Right atrium auricular region (tissue), 2 donors: Measurements from ENCODE around the gene MIPOL1. TPM values are rescaled to one million over a fixed set of nuclear protein-coding genes. Genes with fewer than 3 reads are reported as not detected.
A peak's percentile ranks its signal among the peaks of the same experiment; 100 is the strongest.

Experiments used
- DNase-seq: peaks from one replicate; pipeline ENCODE4 v3.0.0-alpha.2; 2019; ENCODE audit warnings: low spot score
- H3K27ac ChIP-seq, 2 donors: fragments of 200-600 bp; sonication (generic); 1 replicate in 1 of 2; 2 replicates in 1 of 2; pipeline ENCODE4 v1.5.1; 2016 to 2019
- H3K27me3 ChIP-seq, 2 donors: fragments of 200-600 bp; sonication (generic); one replicate each; pipeline versions ENCODE4 v1.5.1 to v1.6.0; 2017 to 2019
- H3K36me3 ChIP-seq: fragments of 200-600 bp; sonication (generic); one replicate; pipeline ENCODE4 v1.5.1; 2016
- H3K4me1 ChIP-seq, 2 donors: fragments of 200-600 bp; sonication (generic); one replicate each; pipeline versions ENCODE4 v1.5.1 to v1.6.0; 2017 to 2019
- H3K4me3 ChIP-seq, 2 donors: fragments of 200-600 bp; sonication (generic); 1 replicate in 1 of 2; 2 replicates in 1 of 2; pipeline ENCODE4 v1.5.1; 2017 to 2019; ENCODE audit warnings: mild to moderate bottlenecking in 1 of 2, moderate library complexity in 1 of 2
- H3K9me3 ChIP-seq, 2 donors: fragments of 200-600 bp; sonication (generic); one replicate each; pipeline ENCODE4 v1.5.1; 2019
- CTCF ChIP-seq, 2 donors: fragments of 200-600 bp; sonication (generic); IDR thresholded peaks; one replicate each; pipeline ENCODE4 v1.5.1; 2019; ENCODE audit warnings: antibody characterized with exemption in 2 of 2
- total RNA-seq, 2 donors: library from RNA; depleted of rRNA; stranded (reverse); fragments of >200 nt; gene quantifications; one replicate each; pipeline ENCODE4 v1.1.0, GENCODE V29; 2016

MIPOL1 gene
- total RNA-seq, 2 donors from 2014 or later: 4.9 to 6.2 TPM

DNA sequence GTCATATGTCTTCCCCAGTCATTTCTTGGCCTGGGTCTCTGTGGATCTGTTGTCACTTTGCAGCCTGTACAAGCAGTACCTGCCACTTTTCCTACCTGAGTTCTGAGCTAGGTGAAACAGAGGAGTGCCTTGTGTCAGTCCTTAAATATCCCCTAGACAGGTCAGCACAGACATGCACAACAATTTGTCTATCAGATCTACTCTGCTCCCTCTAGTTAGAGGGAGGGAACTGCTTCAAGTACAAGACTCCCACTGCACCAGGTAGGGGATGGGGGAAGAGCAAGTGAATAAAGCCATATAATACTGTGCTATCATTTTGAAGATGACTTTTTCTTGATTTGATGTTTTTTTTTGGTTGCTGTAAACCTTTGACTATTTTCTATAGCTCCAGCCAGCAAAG is 39.4 kb downstream of the MIPOL1 start:
- Histone ChIP-seq H3K27ac (no peak overlapping the region), H3K9me3 (no peaks in the 10 kb centered on the region), H3K27me3 (no peaks in the 10 kb centered on the region), H3K4me1 (no peaks in the 10 kb centered on the region), H3K4me3 (no peak overlapping the region), H3K36me3 (no peaks in the 10 kb centered on the region)
- no peak for DNase-seq
- TF ChIP-seq CTCF (IDR thresholded peaks at IDR 0.05): no peak

- H3K4me3 ChIP-seq: no peak overlapping the region
- no peaks in the 10 kb centered on the region for H3K4me1 ChIP-seq
- no peaks in the 10 kb centered on the region for H3K36me3 ChIP-seq
- no peak overlapping the region for H3K27ac ChIP-seq
- H3K27me3 ChIP-seq: no peaks in the 10 kb centered on the region
- no peaks in the 10 kb centered on the region for H3K9me3 ChIP-seq
- TF ChIP-seq CTCF (IDR thresholded peaks at IDR 0.05): no peak
- DNase-seq: no peak
Observed at GRCh38 chr14:37237735-37238200, 40.0 kb downstream of the MIPOL1 start.

DNA sequence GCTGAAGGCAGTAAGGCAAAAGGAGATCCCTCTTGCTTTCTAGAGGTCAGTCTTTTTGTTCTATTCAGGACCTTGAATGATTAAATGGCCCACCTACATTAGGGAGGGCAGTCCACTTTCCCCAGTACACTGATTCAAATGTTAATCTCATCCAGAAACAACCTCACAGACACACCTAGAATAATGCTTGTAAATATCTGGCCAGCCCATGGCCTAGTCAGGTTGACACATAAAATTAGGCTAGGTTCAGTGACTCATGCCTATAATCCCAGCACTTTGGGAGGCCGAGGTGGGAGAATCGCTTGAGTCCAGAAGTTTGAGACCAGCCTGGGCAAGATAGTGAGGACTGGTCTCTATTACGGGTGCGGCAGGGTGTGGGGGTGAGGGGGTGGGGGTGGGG is 43.5 kb downstream of the MIPOL1 start:
- Histone ChIP-seq H3K4me3 (no peak overlapping the region), H3K9me3 (no peaks in the 10 kb centered on the region), H3K27me3 (no peaks in the 10 kb centered on the region), H3K4me1 (no peaks in the 10 kb centered on the region), H3K36me3 (no peaks in the 10 kb centered on the region), H3K27ac (no peak overlapping the region)
- TF ChIP-seq CTCF (IDR thresholded peaks at IDR 0.05): no peak
- no peak for DNase-seq

- H3K4me3 ChIP-seq: no peak overlapping the region
- H3K27ac ChIP-seq: no peak overlapping the region
- TF ChIP-seq CTCF (IDR thresholded peaks at IDR 0.05): peak; percentile 62 to 85
- no peaks in the 10 kb centered on the region for H3K9me3 ChIP-seq
- DNase-seq: no peak
- no peaks in the 10 kb centered on the region for H3K27me3 ChIP-seq
- no peaks in the 10 kb centered on the region for H3K36me3 ChIP-seq
- H3K4me1 ChIP-seq: no peaks in the 10 kb centered on the region
Observed at GRCh38 chr14:37246427-37246829, 48.7 kb downstream of the MIPOL1 start.

DNA sequence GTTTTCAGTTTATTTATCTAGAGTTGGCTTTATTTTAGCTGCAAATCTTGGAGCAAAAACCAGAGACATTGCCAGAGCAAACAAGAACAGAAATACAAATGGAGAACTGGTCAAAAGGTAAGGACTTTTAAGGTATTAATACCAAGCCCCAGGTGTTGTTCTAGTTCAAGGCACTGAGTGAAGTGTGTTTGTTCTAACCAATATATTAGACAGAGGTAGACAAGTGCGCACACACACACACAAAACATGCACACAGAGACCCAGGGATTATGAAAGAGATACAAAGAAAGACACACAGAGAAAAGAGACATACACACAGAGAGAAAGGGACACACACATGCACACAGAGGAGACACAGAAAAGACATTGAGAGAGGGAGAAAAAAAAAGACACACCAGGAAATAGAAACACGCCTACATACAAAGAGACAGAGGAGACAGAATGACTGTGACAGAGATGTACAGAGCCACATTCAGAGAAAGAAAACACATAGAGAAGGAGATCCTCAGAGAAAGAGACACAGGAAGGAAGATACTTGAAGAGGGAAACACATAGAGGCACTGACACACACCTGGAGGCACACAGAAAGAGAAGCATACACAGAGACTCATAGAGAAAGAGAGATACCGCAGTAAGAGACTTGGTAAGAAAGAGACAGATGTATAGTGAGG is 50.2 kb downstream of the MIPOL1 start:
- no peak for DNase-seq
- Histone ChIP-seq H3K27me3 (no peaks in the 10 kb centered on the region), H3K36me3 (no peaks in the 10 kb centered on the region)

More for the DNA sequence above, 50.2 kb downstream of the MIPOL1 start:
- no peaks in the 10 kb centered on the region for H3K9me3 ChIP-seq
- TF ChIP-seq CTCF (IDR thresholded peaks at IDR 0.05): no peak
- H3K4me1 ChIP-seq: no peaks in the 10 kb centered on the region
- no peak overlapping the region for H3K4me3 ChIP-seq
- H3K27ac ChIP-seq: no peak overlapping the region
